IPS-NIHi11 (cell line): Measurements from ENCODE around the gene NR3C1.

Source experiments
- DNase-seq: peaks from one replicate; pipeline ENCODE4 v3.0.0; 2012; ENCODE audit warnings: mixed read lengths, low spot score

Gene NR3C1

DNA sequence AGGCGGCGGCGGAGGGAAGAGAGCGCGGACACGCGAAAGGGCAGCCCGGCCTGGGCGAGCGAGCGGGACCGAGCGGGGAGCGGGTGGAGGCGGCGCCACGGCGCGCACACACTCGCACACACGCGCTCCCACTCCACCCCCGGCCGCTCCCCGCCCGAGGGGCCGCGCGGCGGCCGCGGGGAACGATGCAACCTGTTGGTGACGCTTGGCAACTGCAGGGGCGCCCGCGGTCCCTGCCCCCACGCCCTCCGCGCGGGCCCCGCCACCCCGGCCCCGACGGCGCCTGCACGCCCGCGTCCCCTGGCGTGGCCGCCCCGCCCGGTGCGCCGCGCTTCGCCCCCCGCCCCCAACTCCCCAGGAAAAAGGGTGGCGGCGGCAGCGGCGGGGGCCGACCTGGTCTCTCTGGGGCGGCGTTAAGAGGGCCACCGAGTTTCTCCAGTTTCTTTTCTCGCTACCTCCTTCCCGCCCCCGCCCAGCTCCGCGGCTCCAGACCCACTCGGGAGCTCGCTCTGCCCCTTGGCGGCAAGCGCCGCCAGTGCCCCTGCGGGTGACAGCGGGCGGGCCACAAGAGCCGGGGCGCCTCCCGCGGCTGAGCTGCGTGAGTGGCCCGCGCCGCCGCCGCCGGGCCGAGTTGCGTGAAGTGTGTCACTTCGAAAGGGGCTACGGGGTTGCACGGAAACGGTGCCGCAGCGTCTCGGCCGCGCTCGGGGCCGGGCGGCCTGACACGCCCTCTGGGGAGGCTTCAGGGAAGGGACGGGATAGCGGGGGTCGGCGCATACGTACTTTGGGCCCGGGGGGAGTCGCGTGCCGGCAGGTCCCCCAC, at the start of gene NR3C1:
TSS of gene NR3C1 (minus strand) at position 94 of the 823 bp plus-strand sequence. CDS start 2,847 bp downstream, outside the sequence.
- peak; percentile 68 for DNase-seq

DNA sequence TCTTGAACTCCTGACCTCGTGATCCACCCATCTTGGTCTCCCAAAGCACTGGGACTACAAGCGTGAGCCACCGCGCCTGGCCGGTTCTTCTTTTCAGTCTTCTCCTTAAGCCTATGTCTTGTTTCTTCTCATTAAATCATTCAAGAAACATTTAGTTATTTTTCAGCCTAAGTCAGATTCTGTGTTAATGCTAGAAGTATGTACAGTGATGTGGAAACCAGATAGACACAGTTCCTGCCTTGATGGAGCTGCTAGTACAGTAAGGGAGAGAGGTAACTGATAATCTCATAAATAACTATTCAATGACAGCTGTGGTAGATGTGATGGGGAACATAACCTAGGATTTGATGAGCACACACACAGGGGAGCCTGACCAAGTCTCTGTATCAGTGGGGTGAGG, 46.3 kb upstream of the NR3C1 start:
- DNase-seq = no peak

- DNase-seq = no peak
Measured at GRCh38 chr5:143448518-143448917, 45.0 kb upstream of the NR3C1 start.

DNA sequence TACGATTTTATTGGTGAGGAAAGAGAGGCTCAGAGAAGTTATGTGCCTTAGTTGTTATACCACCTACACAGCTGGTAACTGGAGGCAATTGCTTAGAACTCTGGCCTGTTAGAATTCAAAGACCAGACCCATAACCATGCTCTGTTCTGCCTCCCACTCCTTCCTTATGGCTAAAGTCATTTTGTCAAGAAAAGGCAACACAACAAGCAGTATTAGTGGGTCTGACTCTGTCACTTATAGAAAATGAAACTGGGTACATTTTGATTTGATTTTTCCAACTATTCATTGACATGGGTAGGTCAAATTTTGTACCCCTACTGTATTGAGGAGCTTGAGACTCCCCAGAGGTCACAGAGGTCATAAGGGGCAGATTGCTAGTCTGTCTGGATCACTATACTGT, 44.5 kb upstream of the NR3C1 start:
- no peak for DNase-seq

- no peak for DNase-seq
Measured at GRCh38 chr5:143446535-143447226, 43.2 kb upstream of the NR3C1 start.

DNA sequence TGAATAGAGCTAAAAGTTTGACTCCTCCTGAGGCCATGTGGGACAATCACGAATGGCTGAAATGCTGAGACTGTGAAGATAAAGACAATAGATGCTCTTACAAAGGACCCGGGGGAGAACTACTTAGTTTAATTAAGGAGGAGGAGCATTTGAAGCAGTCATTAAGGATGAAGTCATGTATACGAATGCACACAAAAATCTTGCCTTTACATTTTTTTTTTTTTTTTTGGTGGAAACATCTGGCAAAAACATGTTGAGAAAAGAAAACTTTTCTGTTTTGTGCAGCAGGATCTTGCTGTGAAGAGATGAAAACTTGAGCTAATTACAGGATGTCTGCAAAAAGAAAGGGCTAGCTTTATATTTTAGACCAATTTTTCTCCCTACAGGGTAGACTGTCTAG, 42.3 kb upstream of the NR3C1 start:
- DNase-seq = peak; percentile 17

DNA sequence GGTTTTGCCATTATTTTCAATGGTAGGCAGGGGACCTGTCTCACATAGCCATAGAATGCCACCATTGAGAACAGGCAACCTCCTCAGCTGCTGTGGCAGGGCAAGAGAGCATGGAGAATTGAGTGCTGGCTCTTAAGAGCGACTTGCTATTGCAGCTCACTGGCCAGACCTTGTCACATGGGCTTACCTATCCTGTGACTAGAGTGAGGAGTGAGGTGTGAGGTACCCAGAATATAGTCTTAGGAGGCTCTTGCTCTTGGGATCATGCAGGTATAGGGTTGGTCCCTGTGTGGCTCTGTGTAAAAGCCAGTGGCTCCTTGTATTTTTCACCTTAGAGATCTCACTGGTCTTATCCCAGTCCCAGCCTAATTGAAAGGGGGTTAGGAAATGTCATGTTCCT, 39.8 kb upstream of the NR3C1 start:
- no peak for DNase-seq

DNA sequence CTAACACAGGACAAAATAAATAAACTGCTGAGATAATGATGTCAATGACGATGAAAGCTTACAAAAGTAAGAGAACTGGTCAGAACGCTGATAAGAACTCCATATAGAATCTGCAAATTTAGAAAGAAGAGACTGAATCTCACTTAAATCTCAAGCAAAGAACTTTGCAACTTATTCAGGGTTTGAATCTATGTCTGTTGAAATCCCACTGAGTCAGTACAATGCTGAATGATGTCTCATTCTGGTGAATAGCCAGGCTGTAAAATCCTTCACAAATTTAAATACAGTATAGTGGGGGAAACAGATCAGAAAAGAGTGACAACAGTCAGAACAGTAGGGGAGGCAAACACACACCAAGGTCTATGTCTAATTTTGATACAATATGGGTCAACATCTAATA, 38.9 kb upstream of the NR3C1 start:
- DNase-seq = no peak

DNA sequence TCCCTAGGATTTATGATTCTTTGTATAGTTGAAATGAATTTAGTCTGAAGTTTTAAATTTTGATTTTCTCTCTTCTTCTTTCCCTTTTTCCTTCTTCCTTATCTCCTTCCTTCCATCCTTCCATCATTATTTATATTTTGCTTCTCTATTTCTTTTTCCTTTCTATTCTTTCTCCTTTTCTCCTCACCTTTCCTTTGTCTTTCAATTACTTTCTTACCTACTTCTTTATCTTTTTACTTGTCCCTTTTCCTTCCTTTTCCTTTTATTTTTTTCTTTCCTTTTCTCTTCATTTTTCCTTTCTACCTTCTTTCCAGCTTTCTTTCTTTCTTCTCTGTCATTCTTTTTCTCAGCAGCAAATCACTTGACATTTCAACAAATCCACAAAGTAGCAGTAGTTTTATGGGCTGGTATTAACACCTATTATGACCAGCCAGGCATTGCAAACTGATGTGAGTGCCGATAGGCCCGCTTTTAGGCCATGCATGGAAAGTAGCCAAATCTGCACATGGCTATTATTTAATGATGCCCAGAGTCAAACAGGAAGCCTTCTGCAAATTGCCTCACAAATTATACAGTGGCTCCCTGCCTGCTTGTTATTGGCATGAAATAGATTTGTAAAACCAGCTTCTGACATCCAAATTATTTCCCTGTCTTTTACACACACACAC, 37.1 kb upstream of the NR3C1 start:
- DNase-seq = no peak

- DNase-seq = no peak
Measured at GRCh38 chr5:143437666-143438273, 34.3 kb upstream of the NR3C1 start.

DNA sequence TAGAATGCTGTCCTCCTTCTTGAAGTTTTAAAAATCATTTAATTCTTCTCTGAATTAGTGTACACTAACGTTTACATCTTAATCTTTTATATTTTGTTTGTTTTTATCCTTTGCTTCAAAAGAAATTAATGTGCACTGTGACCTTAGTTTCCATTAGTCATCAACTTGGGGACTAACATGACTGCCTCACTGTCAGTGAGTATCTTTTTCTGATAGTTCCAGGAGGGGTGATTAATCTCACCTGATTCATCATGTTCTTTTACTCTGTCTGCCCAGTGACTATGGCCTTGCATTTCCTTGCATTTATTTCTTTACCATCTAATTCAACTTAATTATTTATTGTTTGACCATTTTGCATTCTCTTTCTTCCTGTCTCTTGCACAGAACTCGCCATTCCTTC, 33.4 kb upstream of the NR3C1 start:
- DNase-seq = no peak

DNA sequence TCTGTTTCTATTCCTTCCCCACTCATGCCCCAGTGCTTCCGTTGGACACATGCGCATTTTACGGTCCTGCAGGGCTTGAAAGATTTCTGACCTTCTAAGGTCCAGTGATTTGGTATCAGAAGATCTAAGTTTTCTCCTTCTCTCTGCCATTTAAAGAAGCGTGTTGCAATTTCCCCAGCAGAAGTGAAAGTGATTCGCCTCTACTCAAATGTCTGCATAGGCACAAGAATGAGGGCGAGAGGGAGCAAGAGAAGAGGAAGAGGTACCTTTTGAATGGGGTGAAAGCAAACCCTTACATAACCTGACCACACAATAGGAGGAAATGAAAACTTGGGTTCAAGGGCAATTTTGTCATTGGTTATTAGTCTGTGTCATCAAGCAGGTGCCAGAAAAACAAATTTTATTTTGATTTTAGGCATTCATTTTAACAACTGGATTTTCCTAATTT, 31.7 kb upstream of the NR3C1 start:
- DNase-seq = no peak

GRCh38 chr5:143434261-143435209, 31.0 kb upstream of the NR3C1 start:
- DNase-seq = no peak

DNA sequence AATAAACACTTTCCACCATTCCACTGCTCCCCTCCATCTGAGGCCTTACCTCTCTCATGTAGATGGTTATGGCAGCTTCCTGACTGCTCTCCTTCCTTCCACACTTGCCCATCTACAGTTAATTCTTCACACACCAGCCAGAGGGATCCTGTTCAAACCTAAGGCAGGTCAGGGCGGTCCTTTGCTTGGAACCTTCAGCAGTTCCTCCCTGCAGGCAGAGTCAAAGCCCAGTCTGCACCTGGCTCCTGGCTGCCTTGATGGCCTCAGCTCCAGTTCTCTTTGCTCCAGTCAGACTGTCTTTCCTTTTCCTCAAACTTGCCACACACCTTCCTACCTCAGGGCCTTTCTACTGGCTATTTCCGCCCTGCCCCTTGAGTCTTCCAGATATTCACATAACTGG, 30.2 kb upstream of the NR3C1 start:
- no peak for DNase-seq

- no peak for DNase-seq
Measured at GRCh38 chr5:143432658-143433239, 29.3 kb upstream of the NR3C1 start.

GRCh38 chr5:143431789-143432188, 28.3 kb upstream of the NR3C1 start:
- DNase-seq = no peak

DNA sequence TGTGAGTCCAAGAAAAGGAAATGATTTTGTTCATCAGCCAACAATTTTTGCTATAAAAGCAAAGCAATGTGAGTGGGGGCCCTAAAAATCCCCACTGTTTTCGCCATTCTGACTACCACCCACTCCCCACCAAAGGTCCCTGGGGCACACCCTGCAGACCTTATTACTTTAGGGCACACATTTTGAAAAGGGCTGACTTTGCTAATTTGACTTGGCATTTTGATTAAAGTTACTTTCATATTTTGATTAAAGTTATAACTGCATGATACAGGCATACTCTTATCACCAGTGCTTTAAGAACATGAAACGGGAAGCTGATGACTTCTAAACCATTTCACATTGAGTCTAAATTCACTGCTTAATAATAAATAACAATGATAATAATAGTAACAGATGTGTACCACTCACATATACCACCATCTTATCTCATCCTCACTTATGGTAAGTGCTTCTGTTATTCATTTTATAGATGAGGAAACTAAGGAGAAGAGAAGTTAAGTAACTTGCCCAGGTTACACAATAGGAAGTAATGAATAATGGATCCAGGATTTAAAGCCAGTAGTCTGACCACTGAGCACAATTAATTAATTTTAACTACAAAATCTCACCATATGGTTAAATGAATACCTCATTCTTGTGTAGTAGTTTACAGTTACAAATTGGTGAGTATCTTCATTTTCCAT, 25.4 kb upstream of the NR3C1 start:
- no peak for DNase-seq

- DNase-seq = no peak
Measured at GRCh38 chr5:143428155-143428554, 24.7 kb upstream of the NR3C1 start.

DNA sequence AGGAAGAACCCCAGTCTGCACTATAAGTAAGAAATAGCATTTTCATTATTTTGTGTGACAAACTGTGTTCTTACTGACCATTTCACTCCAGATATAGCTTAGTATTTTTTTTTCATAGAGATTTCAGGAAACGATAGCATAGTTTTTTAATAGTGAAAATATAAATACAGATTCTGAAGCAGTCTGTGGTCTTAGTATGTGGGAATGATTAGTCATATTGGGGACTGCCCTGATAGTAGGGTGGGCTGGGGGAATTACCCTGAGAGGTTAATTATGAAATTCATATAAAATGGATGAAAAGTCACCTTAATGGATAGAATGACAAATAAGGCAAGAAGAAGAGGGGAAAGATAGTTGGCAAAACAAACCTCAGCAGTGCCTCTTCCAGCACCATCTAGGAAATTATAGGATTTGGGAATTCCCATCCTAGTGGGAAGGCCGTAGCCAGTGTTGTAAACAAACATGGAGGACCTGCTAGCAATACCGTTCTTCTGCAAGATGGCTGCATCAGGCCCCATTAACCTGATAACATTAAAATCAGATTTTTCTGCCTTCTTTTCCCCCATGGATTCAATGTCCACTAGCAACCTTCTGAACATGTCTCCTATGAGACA, 23.7 kb upstream of the NR3C1 start:
- DNase-seq = no peak

DNA sequence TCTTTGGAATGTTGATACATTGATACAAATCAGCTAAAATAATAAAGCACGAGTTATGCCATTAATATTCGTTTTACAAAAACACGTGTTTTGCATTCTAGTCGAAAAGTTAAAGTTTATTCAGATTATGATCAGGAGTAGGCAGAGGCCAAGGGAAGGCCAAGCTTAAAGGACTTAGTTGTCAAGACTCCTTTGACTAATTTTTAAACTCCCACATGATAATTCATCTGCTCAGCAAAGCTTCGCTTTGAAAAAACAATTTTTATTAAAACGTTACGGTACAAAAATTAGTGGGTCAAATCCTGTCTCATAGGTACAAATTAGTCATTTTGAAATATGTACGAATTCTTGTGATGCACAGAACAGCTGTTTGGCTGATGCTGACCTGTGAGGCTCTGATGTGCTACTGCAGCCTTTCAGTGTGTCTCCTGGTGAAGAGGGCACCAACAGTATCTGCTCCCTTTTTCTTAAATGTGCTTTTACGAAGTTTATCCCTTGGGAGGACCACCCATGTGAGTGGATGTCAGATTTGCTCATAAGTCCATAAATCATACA, 23.0 kb upstream of the NR3C1 start:
- no peak for DNase-seq
